HG02798 (cell line): ENCODE measurements around the gene BAD.
A peak's percentile ranks its signal among the peaks of the same experiment; 100 is the strongest.
"Not testable (repeated sequence)": the region's sequence is repeated elsewhere in the genome, so short reads cannot be mapped to it uniquely, and the experiment has no call there.

Source experiments
- ATAC-seq: cut with Tn5 transposase; IDR thresholded peaks from one replicate; pipeline ENCODE4 v1.9.1; 2021; ENCODE audit warnings: mild to moderate bottlenecking; ENCODE audit not compliant: unreplicated experiment, poor library complexity

Gene BAD

GRCh38 chr11:64315667-64316526 is 31.4 kb upstream of the BAD start:
- not testable (repeated sequence) for ATAC-seq

- ATAC-seq: no peak
Measured at GRCh38 chr11:64314805-64315561, 30.5 kb upstream of the BAD start.

GRCh38 chr11:64314146-64314804 is 29.8 kb upstream of the BAD start:
- no peak for ATAC-seq

- ATAC-seq: no peak
Measured at GRCh38 chr11:64313491-64314145, 29.2 kb upstream of the BAD start.

- no peak for ATAC-seq
Measured at GRCh38 chr11:64312947-64313346, 28.5 kb upstream of the BAD start.

GRCh38 chr11:64307795-64308194 is 23.3 kb upstream of the BAD start:
- ATAC-seq: not testable (repeated sequence)

GRCh38 chr11:64306876-64307622 is 22.6 kb upstream of the BAD start:
- no peak for ATAC-seq

GRCh38 chr11:64306563-64306875 is 22.1 kb upstream of the BAD start:
- ATAC-seq: no peak

GRCh38 chr11:64305691-64306562 is 21.5 kb upstream of the BAD start:
- peak; percentile 20 for ATAC-seq

- peak; percentile 82 for ATAC-seq
Measured at GRCh38 chr11:64305075-64305690, 20.7 kb upstream of the BAD start, which contains the start of gene ESRRA. Gene ESRRA (plus strand): TSS chr11:64305524. CDS start chr11:64307180, 1,656 bp downstream.

- peak; percentile 24 for ATAC-seq
Measured at GRCh38 chr11:64304316-64305072, 20.0 kb upstream of the BAD start.

- no peak for ATAC-seq
Measured at GRCh38 chr11:64304032-64304315, 19.5 kb upstream of the BAD start.

- no peak for ATAC-seq
Measured at GRCh38 chr11:64303109-64304031, 18.9 kb upstream of the BAD start.

- ATAC-seq: no peak
Measured at GRCh38 chr11:64299847-64300648, 15.6 kb upstream of the BAD start, which contains the start of gene CATSPERZ. Gene CATSPERZ (plus strand): TSS chr11:64300358. CDS start chr11:64300411, 53 bp downstream.

- ATAC-seq: no peak
Measured at GRCh38 chr11:64298966-64299846, 14.7 kb upstream of the BAD start.
